Effector CD4-positive, alpha-beta T cell (primary cell): ENCODE measurements around the gene RNU1-4. TPM values are rescaled to one million over a fixed set of nuclear protein-coding genes. Genes with fewer than 3 reads are reported as not detected.
"Not testable (repeated sequence)": the region's sequence is repeated elsewhere in the genome, so short reads cannot be mapped to it uniquely, and the experiment has no call there.

Source experiments
- DNase-seq: peaks from one replicate; pipeline ENCODE4 v3.0.0-alpha.2; 2020
- total RNA-seq: gene quantifications from one replicate; lab custom pipeline; 2026; lab: John Stamatoyannopoulos, UW

RNU1-4 gene
- not detected for total RNA-seq

GRCh38 chr1:16740047-16740964 is at the start of gene RNU1-4:
Gene RNU1-4 (plus strand): TSS chr1:16740516.
- not testable (repeated sequence) for DNase-seq

GRCh38 chr1:16690971-16691682 is 49.2 kb upstream of the RNU1-4 start:
- DNase-seq, result not testable (repeated sequence)

DNA sequence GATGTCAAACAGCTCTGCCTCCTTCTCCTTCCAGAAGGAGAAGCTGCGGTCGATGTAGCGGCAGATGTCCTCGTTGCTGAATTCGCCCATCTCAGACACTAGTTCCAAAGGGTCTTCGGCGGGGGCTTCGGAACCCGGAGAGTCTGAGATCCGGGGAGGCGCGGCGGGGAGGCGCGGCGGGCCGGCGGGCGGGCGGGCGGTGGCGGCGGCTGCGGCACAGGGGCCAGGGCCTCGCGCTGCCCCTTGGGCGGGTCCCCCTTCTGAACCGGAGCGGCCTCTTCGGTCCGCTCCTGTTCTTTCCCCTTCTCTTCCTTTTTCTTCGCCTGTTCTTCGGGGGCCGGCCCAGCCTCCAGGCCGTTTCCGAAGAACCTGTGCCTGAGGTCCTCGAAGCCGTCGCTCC is 48.0 kb upstream of the RNU1-4 start:
- DNase-seq, result not testable (repeated sequence)

DNA sequence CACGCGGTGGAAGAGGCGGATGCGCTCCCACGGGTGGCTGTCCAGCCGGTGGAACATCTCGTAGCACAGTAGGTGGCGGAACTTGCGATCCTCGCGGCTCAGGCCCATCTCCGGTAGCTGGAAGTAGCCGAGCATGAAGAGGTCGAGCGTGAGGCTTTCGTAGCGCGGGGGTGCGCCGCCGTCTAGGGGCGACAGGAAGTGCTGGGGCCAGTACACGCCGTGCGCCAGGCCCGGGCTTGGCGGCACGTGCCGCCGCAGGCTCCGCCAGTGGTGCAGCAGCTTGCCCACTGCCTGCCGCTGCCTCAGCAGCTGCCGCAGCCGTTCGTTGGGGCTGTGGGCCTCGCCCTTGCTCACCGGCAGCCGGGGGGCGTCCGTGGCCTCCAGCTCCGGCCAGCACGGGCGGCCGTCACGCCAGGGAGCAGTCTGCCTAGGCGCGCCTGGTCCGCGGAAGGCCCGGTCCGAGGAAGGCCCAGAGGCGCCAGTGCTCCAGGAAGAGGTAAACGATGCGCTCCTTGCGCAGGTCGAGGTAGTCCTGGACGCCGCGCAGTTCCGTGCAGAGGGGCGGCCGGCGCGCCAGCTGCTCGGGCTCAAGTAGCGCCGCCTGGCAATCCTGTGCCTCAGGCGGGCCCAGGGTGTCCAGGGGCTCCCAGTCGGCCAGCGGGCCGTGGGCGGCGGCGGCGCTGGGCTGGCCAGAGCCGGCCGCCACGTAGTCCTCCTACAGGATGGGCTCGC is 47.4 kb upstream of the RNU1-4 start:
- DNase-seq, result not testable (repeated sequence)

- DNase-seq, result not testable (repeated sequence)
These were observed 46.6 kb upstream of the RNU1-4 start for GRCh38 chr1:16693449-16694307.

GRCh38 chr1:16694308-16694702 is 46.0 kb upstream of the RNU1-4 start:
- not testable (repeated sequence) for DNase-seq

GRCh38 chr1:16696507-16697150 is 43.7 kb upstream of the RNU1-4 start:
- DNase-seq, result not testable (repeated sequence)

DNA sequence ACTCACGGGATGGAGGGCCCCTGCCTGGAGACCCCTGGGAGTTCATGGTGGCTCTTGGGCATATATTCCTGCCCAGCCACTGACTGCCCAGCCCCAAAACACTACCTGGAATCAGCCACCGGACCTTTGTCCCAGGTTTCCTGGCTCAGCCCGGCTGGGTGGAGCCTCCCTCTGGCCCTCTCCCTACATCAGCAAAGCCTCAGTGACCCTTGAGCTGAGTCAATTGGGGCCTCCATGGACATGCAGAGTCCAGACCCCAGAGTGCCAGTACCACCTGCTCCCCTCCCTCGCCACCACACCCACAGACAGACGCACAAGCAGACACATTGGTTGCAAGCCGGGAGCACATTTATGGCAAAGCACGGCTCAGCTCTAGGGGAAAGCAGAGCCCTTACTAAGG is 43.2 kb upstream of the RNU1-4 start:
- not testable (repeated sequence) for DNase-seq

DNA sequence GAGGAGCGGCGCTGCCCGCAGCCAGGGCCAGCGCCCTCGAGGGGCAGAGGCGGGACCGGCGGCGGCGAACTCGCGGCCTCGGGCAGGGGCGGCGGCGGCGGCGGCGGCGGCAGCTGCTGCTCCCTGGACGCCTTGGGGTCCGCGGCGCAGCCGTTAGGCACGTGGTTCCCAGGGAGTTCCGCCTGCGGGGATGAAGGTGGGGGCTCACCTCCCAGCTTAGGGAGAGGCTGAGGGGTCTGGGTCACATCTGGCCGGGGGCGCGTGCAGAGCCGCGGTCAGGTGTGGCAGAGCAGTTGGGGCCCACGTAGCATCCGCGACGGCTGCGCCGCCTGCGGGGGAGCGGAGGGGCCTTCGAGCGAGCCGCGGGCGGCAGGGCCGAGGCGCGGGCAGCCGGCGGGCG is 40.9 kb upstream of the RNU1-4 start:
- DNase-seq, result not testable (repeated sequence)

- DNase-seq, result not testable (repeated sequence)
These were observed 40.0 kb upstream of the RNU1-4 start for GRCh38 chr1:16700138-16700895.

- not testable (repeated sequence) for DNase-seq
These were observed 39.1 kb upstream of the RNU1-4 start for GRCh38 chr1:16701189-16701588.

DNA sequence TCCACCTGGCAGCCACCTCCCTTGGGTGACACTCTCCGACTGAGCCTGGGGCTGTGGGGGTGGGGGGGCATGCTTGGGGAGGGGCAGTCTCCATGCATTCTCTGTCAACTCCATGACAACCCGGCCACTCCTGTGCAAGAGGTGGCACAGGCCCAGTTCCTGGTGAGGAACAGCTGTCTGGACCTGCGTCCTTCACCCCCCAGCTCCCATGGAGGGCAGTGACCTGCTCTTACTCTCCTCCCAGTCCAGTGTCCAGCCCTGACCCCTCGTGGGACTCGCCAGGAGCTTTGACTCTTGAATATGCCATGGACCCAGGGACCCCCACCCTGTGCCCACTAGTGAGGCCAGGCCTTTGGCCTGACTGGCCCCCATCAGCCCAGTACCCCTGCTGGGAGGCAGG is 38.0 kb upstream of the RNU1-4 start:
- not testable (repeated sequence) for DNase-seq

- not testable (repeated sequence) for DNase-seq
These were observed 37.2 kb upstream of the RNU1-4 start for GRCh38 chr1:16703141-16703540.

DNA sequence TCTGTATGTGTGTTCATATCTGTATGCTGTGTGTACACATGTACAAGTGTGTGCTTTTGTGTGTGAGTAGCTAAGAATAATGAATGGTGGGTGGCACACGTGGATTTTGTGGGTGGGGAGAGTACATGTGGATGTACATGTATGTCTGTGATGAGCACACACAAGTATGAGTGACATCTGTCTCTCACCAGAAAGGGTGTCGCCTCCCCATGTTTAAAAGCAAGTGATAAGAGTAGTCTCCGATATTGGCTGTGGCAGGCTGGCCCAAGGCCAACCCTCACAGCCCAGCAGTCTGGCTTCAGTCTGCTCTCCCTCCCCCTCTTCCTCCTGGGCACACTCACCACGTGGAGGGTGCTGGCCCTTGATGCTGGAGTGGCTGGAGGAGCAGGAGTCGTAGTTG is 36.7 kb upstream of the RNU1-4 start:
- not testable (repeated sequence) for DNase-seq

- DNase-seq, result not testable (repeated sequence)
These were observed 36.2 kb upstream of the RNU1-4 start for GRCh38 chr1:16704076-16704475.

DNA sequence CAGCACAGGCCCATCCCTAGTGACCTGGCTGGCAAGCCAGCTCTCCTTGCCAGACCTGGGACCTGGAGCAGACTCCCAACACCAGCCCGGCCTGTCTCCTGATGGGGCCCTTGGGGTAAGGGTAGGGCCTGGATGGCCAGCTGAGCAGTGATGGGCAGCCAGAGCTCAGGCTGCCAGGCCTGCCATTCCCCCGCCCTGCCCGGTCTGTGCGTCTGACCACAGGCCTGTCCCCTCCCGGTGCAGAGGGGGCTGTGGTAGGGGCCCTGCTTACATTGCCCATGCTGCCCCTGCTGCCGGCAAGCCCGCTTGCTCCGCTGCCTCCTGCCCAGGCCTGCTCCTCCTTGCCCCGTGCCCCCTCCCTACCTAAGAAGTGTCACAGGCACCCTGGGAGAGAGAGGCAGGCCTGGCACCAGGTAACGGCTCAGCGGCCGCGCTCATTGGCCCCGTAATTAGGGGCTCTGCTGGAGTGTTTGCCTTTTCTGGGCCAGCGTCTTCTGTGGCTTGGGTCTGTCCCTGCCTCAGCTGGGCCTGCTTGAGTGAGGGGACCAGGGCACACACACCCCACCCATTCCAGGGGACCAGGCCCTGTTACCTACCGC is 35.7 kb upstream of the RNU1-4 start:
- DNase-seq, result not testable (repeated sequence)

- not testable (repeated sequence) for DNase-seq
These were observed 34.0 kb upstream of the RNU1-4 start for GRCh38 chr1:16706302-16706701.

GRCh38 chr1:16707130-16708093 is 32.9 kb upstream of the RNU1-4 start:
- DNase-seq, result not testable (repeated sequence)

DNA sequence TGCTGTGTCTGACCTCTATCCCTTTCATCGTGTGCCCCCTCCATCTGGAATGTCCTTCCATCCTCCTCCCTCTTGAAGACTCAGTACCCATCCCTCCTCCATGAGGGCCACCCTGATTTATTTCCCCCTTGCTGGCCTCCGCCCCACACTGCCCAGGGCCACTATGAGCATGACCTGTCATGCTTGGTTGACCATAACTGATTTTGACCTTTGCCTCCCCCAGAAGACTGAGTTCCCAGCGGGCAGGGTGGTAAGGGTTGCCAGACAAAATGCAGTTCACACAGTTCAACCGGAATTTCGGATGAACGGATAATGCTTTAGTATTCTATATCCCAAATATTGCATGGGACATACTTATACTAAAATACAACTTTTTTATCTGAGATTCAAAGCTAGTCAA is 31.6 kb upstream of the RNU1-4 start:
- not testable (repeated sequence) for DNase-seq
